CD4-positive, alpha-beta memory T cell (primary cell): ENCODE data around the gene EP300. TPM values are rescaled to one million over a fixed set of nuclear protein-coding genes. Genes with fewer than 3 reads are reported as not detected.
A peak's percentile ranks its signal among the peaks of the same experiment; 100 is the strongest.
"Not testable (repeated sequence)": the region's sequence is repeated elsewhere in the genome, so short reads cannot be mapped to it uniquely, and the experiment has no call there.

Experiments used
- CTCF ChIA-PET: fragments of 350-600 bp; sonication (Branson Sonifier 250); formaldehyde crosslinking; loops from one replicate; lab custom pipeline; 2021; ENCODE audit warnings: inconsistent platforms; ENCODE audit not compliant: partially characterized antibody; lab: Charles Lee
- POLR2A ChIA-PET: fragments of 350-600 bp; sonication (Branson Sonifier 250); formaldehyde crosslinking; loops from one replicate; lab custom pipeline; 2021; ENCODE audit not compliant: partially characterized antibody; lab: Charles Lee
- DNase-seq, 5 donors: peaks; one replicate each; pipeline versions ENCODE4 v3.0.0 to v3.0.0-alpha.2; 2020 to 2022; ENCODE audit warnings: mixed read lengths in 1 of 5
- H3K27ac ChIP-seq: one replicate; pipeline ENCODE4 v1.7.0; 2013; ENCODE audit warnings: low read depth, low read length
- H3K27me3 ChIP-seq: 2 replicates; pipeline ENCODE4 v1.7.0; 2013; ENCODE audit warnings: mild to moderate bottlenecking, low read length, moderate library complexity; ENCODE audit not compliant: insufficient read depth
- H3K36me3 ChIP-seq: 2 replicates; pipeline ENCODE4 v1.7.0; 2013; ENCODE audit warnings: mild to moderate bottlenecking, low read length, moderate library complexity; ENCODE audit not compliant: insufficient read depth
- H3K4me1 ChIP-seq: 2 replicates; pipeline ENCODE4 v1.7.0; 2013; ENCODE audit warnings: mild to moderate bottlenecking, low read length, moderate library complexity; ENCODE audit not compliant: insufficient read depth
- H3K4me3 ChIP-seq, 2 donors: one replicate each; pipeline ENCODE4 v1.7.0; 2013; ENCODE audit warnings: low read length in 2 of 2, mild to moderate bottlenecking in 1 of 2
- H3K9me3 ChIP-seq, 2 donors: one replicate each; pipeline ENCODE4 v1.7.0; 2013; ENCODE audit warnings: low read length in 2 of 2, control low read depth in 1 of 2; ENCODE audit not compliant: control insufficient read depth in 1 of 2
- H3K27ac Mint-ChIP-seq, 7 donors: one replicate each; pipeline ENCODE4 v1.8.0; 2020 to 2021; ENCODE audit warnings: mixed read lengths in 7 of 7, mild to moderate bottlenecking in 6 of 7, inconsistent platforms in 3 of 7, moderate library complexity in 3 of 7
- H3K27me3 Mint-ChIP-seq, 2 donors: one replicate each; pipeline ENCODE4 v1.8.0; 2020 to 2021; ENCODE audit warnings: mixed read lengths in 2 of 2
- H3K36me3 Mint-ChIP-seq, 2 donors: one replicate each; pipeline ENCODE4 v1.8.0; 2020 to 2021; ENCODE audit warnings: mixed read lengths in 2 of 2, inconsistent platforms in 1 of 2, mild to moderate bottlenecking in 1 of 2
- H3K4me1 Mint-ChIP-seq, 4 donors: one replicate each; pipeline ENCODE4 v1.8.0; 2020 to 2021; ENCODE audit warnings: mixed read lengths in 4 of 4, mild to moderate bottlenecking in 1 of 4
- H3K4me3 Mint-ChIP-seq, 8 donors: one replicate each; pipeline ENCODE4 v1.8.0; 2020 to 2021; ENCODE audit warnings: mixed read lengths in 8 of 8, mild to moderate bottlenecking in 7 of 8, moderate library complexity in 6 of 8, inconsistent platforms in 3 of 8
- H3K9me3 Mint-ChIP-seq, 8 donors: one replicate each; pipeline ENCODE4 v1.8.0; 2020 to 2021; ENCODE audit warnings: mixed read lengths in 8 of 8, mild to moderate bottlenecking in 5 of 8, inconsistent platforms in 3 of 8, moderate library complexity in 1 of 8
- intact Hi-C: fragments of 100-400 bp; cut with micrococcal nuclease; formaldehyde crosslinking; loops from one replicate; pipeline ENCODE4 v1.15.1; 2023
- polyA plus RNA-seq, 2 donors: library from polyadenylated mRNA; unstranded; fragments of 300-500 nt; fragmentation: Illumina TruSeq; gene quantifications; one replicate each; pipeline ENCODE4 v1.2.3, GENCODE V29; 2021
- total RNA-seq, 2 experiments: library from RNA; stranded (reverse); gene quantifications; one replicate each; pipeline ENCODE4 v1.2.3, GENCODE V29; 2021

Gene EP300
- 100 to 1,000 TPM; 106 to 125 TPM for total RNA-seq
- polyA plus RNA-seq = 10 to 100 TPM in 1 of 2 donors, 1 to 10 TPM in 1; 3.5 to 27.4 TPM

GRCh38 chr22:41092023-41092817 is at the start of gene EP300:
TSS of gene EP300 (plus strand) at chr22:41092592. CDS start at chr22:41093005, 413 bp downstream.
- peaks cover 0 to 22% of the 10 kb centered on the region in 2 donors for H3K36me3 Mint-ChIP-seq
- DNase-seq = peak; percentile 86 to 95 (median 86)
- H3K27ac ChIP-seq = peak within 1 kb of the TSS; percentile 99
- H3K9me3 ChIP-seq = no peaks in the 10 kb centered on the region
- ChIA-PET POLR2A (interaction anchor here (0.6 to 7.4 kb wide), 25 partner anchors 13 to 1048 kb away, joined by 3 to 211 read pairs (median 4); partner anchors contain the start of genes RANGAP1, RBX1, ST13 and TEF), CTCF (interaction anchor here (1.2 to 1.5 kb wide), 4 partner anchors 13 to 169 kb away, joined by 3 to 4 read pairs (median 4); no protein-coding TSS in a partner anchor)
- peak within 1 kb of the TSS; percentile 97 to 100 (median 99) for H3K27ac Mint-ChIP-seq
- H3K4me3 Mint-ChIP-seq = peak within 1 kb of the TSS; percentile 97 to 100 (median 98)
- H3K27me3 Mint-ChIP-seq = no peaks in the 10 kb centered on the region
- H3K27me3 ChIP-seq = no peaks in the 10 kb centered on the region
- H3K4me3 ChIP-seq = peak within 1 kb of the TSS; percentile 79 to 99
- H3K4me1 Mint-ChIP-seq = peaks cover 25 to 53% (median 34%) of the 10 kb centered on the region in 4 donors
- peaks cover 35% of the 10 kb centered on the region for H3K4me1 ChIP-seq
- intact Hi-C loops = loop anchor here (5.0 kb wide), 4 partner anchors 40 to 350 kb away; partner anchors contain the start of genes ST13, TEF and XPNPEP3
- no peaks in the 10 kb centered on the region for H3K36me3 ChIP-seq
- H3K9me3 Mint-ChIP-seq = peaks cover 0 to 2% (median 0%) of the 10 kb centered on the region in 8 donors

- H3K4me3 ChIP-seq = no peak overlapping the region
These were observed 48.7 kb upstream of the EP300 start for GRCh38 chr22:41043722-41044121.

GRCh38 chr22:41045575-41045974 is 46.8 kb upstream of the EP300 start:
- H3K9me3 Mint-ChIP-seq, H3K36me3 Mint-ChIP-seq, POLR2A ChIA-PET, H3K36me3 ChIP-seq, intact Hi-C loops, H3K4me1 Mint-ChIP-seq, DNase-seq, H3K4me1 ChIP-seq, H3K9me3 ChIP-seq, H3K27me3 ChIP-seq, CTCF ChIA-PET, H3K4me3 Mint-ChIP-seq, H3K27ac Mint-ChIP-seq, H3K27ac ChIP-seq, H3K27me3 Mint-ChIP-seq, H3K4me3 ChIP-seq: not testable (repeated sequence)

More at GRCh38 chr22:41043722-41044121, 48.7 kb upstream of the EP300 start:
- no peaks in the 10 kb centered on the region for H3K9me3 Mint-ChIP-seq
- H3K9me3 ChIP-seq = no peaks in the 10 kb centered on the region
- H3K4me3 Mint-ChIP-seq = no peak overlapping the region
- peaks cover 0 to 1% (median 0%) of the 10 kb centered on the region in 4 donors for H3K4me1 Mint-ChIP-seq
- H3K36me3 Mint-ChIP-seq = no peaks in the 10 kb centered on the region
- no peak overlapping the region for H3K27ac Mint-ChIP-seq
- H3K4me1 ChIP-seq = no peaks in the 10 kb centered on the region
- H3K27me3 Mint-ChIP-seq = peaks cover 0 to 7% of the 10 kb centered on the region in 2 donors
- ChIA-PET POLR2A (no interaction called here), CTCF (no interaction called here)
- DNase-seq = no peak
- no peak overlapping the region for H3K27ac ChIP-seq
- intact Hi-C loops = no loop called here
- H3K27me3 ChIP-seq = no peaks in the 10 kb centered on the region
- no peaks in the 10 kb centered on the region for H3K36me3 ChIP-seq

- Mint-ChIP-seq H3K4me3 (no peak overlapping the region), H3K9me3 (no peaks in the 10 kb centered on the region), H3K4me1 (no peaks in the 10 kb centered on the region), H3K27me3 (no peaks in the 10 kb centered on the region), H3K36me3 (no peaks in the 10 kb centered on the region), H3K27ac (no peak overlapping the region)
- H3K27ac ChIP-seq = no peak overlapping the region
- POLR2A ChIA-PET = no interaction called here
- no peaks in the 10 kb centered on the region for H3K9me3 ChIP-seq
- H3K4me3 ChIP-seq = no peak overlapping the region
- H3K36me3 ChIP-seq = no peaks in the 10 kb centered on the region
- no peaks in the 10 kb centered on the region for H3K27me3 ChIP-seq
- H3K4me1 ChIP-seq = no peaks in the 10 kb centered on the region
- CTCF ChIA-PET = no interaction called here
- intact Hi-C loops = no loop called here
- DNase-seq = no peak
These were observed 44.6 kb upstream of the EP300 start for GRCh38 chr22:41047801-41048211.

- H3K27me3 ChIP-seq, H3K4me3 Mint-ChIP-seq, H3K4me1 ChIP-seq, H3K4me3 ChIP-seq, H3K4me1 Mint-ChIP-seq, CTCF ChIA-PET, H3K36me3 Mint-ChIP-seq, H3K9me3 Mint-ChIP-seq, H3K27ac ChIP-seq, intact Hi-C loops, H3K27me3 Mint-ChIP-seq, H3K9me3 ChIP-seq, H3K36me3 ChIP-seq, POLR2A ChIA-PET, DNase-seq, H3K27ac Mint-ChIP-seq: not testable (repeated sequence)
These were observed 44.0 kb upstream of the EP300 start for GRCh38 chr22:41048345-41048744.

- no peaks in the 10 kb centered on the region for H3K9me3 Mint-ChIP-seq
- ChIA-PET CTCF (no interaction called here), POLR2A (no interaction called here)
- intact Hi-C loops = no loop called here
- H3K9me3 ChIP-seq = no peaks in the 10 kb centered on the region
- H3K4me3 Mint-ChIP-seq = peak overlapping the region in 1 of 8 donors; percentile 39
- peaks cover 0 to 5% (median 4%) of the 10 kb centered on the region in 4 donors for H3K4me1 Mint-ChIP-seq
- DNase-seq = no peak
- H3K27me3 ChIP-seq = no peaks in the 10 kb centered on the region
- no peaks in the 10 kb centered on the region for H3K4me1 ChIP-seq
- peak overlapping the region in 1 of 7 donors; percentile 52 for H3K27ac Mint-ChIP-seq
- H3K36me3 ChIP-seq = no peaks in the 10 kb centered on the region
- no peak overlapping the region for H3K4me3 ChIP-seq
- no peak overlapping the region for H3K27ac ChIP-seq
- H3K27me3 Mint-ChIP-seq = no peaks in the 10 kb centered on the region
- no peaks in the 10 kb centered on the region for H3K36me3 Mint-ChIP-seq
These were observed 43.3 kb upstream of the EP300 start for GRCh38 chr22:41048791-41049717.

- H3K4me1 Mint-ChIP-seq, H3K27me3 ChIP-seq, intact Hi-C loops, H3K4me1 ChIP-seq, H3K36me3 ChIP-seq, CTCF ChIA-PET, H3K4me3 Mint-ChIP-seq, POLR2A ChIA-PET, H3K27ac Mint-ChIP-seq, H3K4me3 ChIP-seq, DNase-seq, H3K27ac ChIP-seq, H3K36me3 Mint-ChIP-seq, H3K9me3 Mint-ChIP-seq, H3K27me3 Mint-ChIP-seq, H3K9me3 ChIP-seq: not testable (repeated sequence)
These were observed 42.6 kb upstream of the EP300 start for GRCh38 chr22:41049795-41050194.
